Endothelial cell of umbilical vein (primary cell): ENCODE data around the gene FOXL2NB. TPM values are rescaled to one million over a fixed set of nuclear protein-coding genes. Genes with fewer than 3 reads are reported as not detected.

Source experiments
- BruUV-seq: library from RNA; stranded (reverse); fragments of 400-500 nt; replicated peaks from 2 replicates; lab custom pipeline; 2021; lab: Mats Ljungman, UMichigan
- CTCF ChIA-PET: fragments of 300-600, 350-600 bp; sonication (Branson Sonifier 250); formaldehyde crosslinking; loops from one replicate; lab custom pipeline; 2021; ENCODE audit warnings: antibody characterized with exemption, inconsistent platforms; lab: Charles Lee
- POLR2A ChIA-PET: fragments of 300-600, 350-600 bp; sonication (Branson Sonifier 250); formaldehyde crosslinking; loops from one replicate; lab custom pipeline; 2021; ENCODE audit warnings: antibody characterized with exemption, inconsistent platforms; lab: Charles Lee
- DNase-seq: peaks from one replicate; pipeline ENCODE4 v3.0.0-alpha.2; 2011; ENCODE audit warnings: low read depth, low spot score
- FAIRE-seq: peaks from 2 replicates; lab custom pipeline; 2011; peaks lifted over from hg19 to GRCh38; lab: Jason Lieb, UNC
- H2AFZ ChIP-seq: 2 replicates; pipeline ENCODE4 v1.6.0; 2012; ENCODE audit warnings: low read depth, low read length, control low read depth, inconsistent platforms
- H3K27ac ChIP-seq: 2 replicates; pipeline ENCODE4 v1.5.1; 2011; ENCODE audit warnings: low read depth, mild to moderate bottlenecking, control low read depth, low read length, moderate library complexity; ENCODE audit not compliant: insufficient read depth
- H3K27me3 ChIP-seq, 2 experiments: 2 replicates each; pipeline versions ENCODE4 v1.6.0 to v1.6.1; 2011; ENCODE audit warnings: low read length in 2 of 2, mixed read lengths in 1 of 2; ENCODE audit not compliant: control insufficient read depth in 2 of 2, insufficient read depth in 2 of 2
- H3K36me3 ChIP-seq, 2 experiments: 2 replicates in 1 of 2; 3 replicates in 1 of 2; pipeline ENCODE4 v1.5.1; 2011; ENCODE audit warnings: low read length in 2 of 2, mild to moderate bottlenecking in 1 of 2, moderate library complexity in 1 of 2; ENCODE audit not compliant: control insufficient read depth in 2 of 2, insufficient read depth in 2 of 2; ENCODE audit errors: extremely low read depth in 1 of 2
- H3K4me1 ChIP-seq: 3 replicates; pipeline ENCODE4 v1.5.1; 2011; ENCODE audit warnings: mild to moderate bottlenecking, low read length; ENCODE audit not compliant: control insufficient read depth, insufficient read depth; ENCODE audit errors: extremely low read depth
- H3K4me2 ChIP-seq: 2 replicates; pipeline ENCODE4 v1.6.1; 2011; ENCODE audit warnings: low read length, control low read depth, mixed read lengths; ENCODE audit not compliant: insufficient read depth
- H3K4me3 ChIP-seq, 3 experiments: fragments of 200-600 bp in 1 of 3; sonication (generic), shearing (Covaris generic) in 1 of 3; replicated peaks in 1 of 3; 2 replicates each; pipeline ENCODE4 v1.5.1; 2011 to 2016; ENCODE audit warnings: control low read depth in 3 of 3, low read length in 3 of 3, mild to moderate bottlenecking in 2 of 3, inconsistent platforms in 1 of 3, low read depth in 1 of 3, moderate library complexity in 1 of 3; ENCODE audit not compliant: insufficient read depth in 1 of 3
- H3K79me2 ChIP-seq: 2 replicates; pipeline ENCODE4 v1.6.0; 2012; ENCODE audit warnings: low read length, inconsistent platforms; ENCODE audit not compliant: control insufficient read depth, insufficient read depth
- H3K9ac ChIP-seq: replicated peaks from 2 replicates; pipeline ENCODE3; 2011; ENCODE audit warnings: low read length, control low read depth; ENCODE audit not compliant: insufficient read depth; ENCODE audit errors: extremely low read depth
- H3K9me1 ChIP-seq: replicated peaks from 3 replicates; pipeline ENCODE4 v1.6.0; 2011; ENCODE audit warnings: mild to moderate bottlenecking, low read length; ENCODE audit not compliant: control insufficient read depth, insufficient read depth; ENCODE audit errors: extremely low read depth
- H3K9me3 ChIP-seq: replicated peaks from 2 replicates; pipeline ENCODE4 v1.5.1; 2012; ENCODE audit warnings: low read length, inconsistent platforms; ENCODE audit not compliant: control insufficient read depth, insufficient read depth
- H4K20me1 ChIP-seq: replicated peaks from 2 replicates; pipeline ENCODE3; 2011; ENCODE audit warnings: mild to moderate bottlenecking, low read length; ENCODE audit not compliant: control insufficient read depth, insufficient read depth; ENCODE audit errors: extremely low read depth
- EZH2 ChIP-seq: IDR thresholded peaks from 2 replicates; pipeline ENCODE4 v1.6.1; 2012; ENCODE audit warnings: borderline replicate concordance, low read depth, mild to moderate bottlenecking, moderate library complexity, low read length, inconsistent platforms; ENCODE audit not compliant: severe bottlenecking
- FOS ChIP-seq: IDR thresholded peaks from 2 replicates; pipeline ENCODE4 v1.6.1; 2011; ENCODE audit warnings: mild to moderate bottlenecking, low read length, moderate library complexity, borderline replicate concordance; ENCODE audit not compliant: insufficient read depth
- GATA2 ChIP-seq: IDR thresholded peaks from 2 replicates; pipeline ENCODE4 v1.7.0; 2011; ENCODE audit warnings: low read depth, mild to moderate bottlenecking, moderate library complexity, mixed read lengths, low read length; ENCODE audit not compliant: insufficient read length, insufficient read depth
- JUN ChIP-seq: IDR thresholded peaks from 2 replicates; pipeline ENCODE4 v1.6.1; 2011; ENCODE audit warnings: borderline replicate concordance, low read depth; ENCODE audit not compliant: insufficient read length, insufficient read depth
- MYC ChIP-seq: IDR thresholded peaks from one replicate; pipeline ENCODE4 v1.6.1; 2011; ENCODE audit warnings: mild to moderate bottlenecking, low read depth, low read length
- POLR2A ChIP-seq: IDR thresholded peaks from 2 replicates; pipeline ENCODE4 v1.6.1; 2012; ENCODE audit warnings: low read depth, mild to moderate bottlenecking, control low read depth, low read length
- POLR2AphosphoS5 ChIP-seq: IDR thresholded peaks from 2 replicates; pipeline ENCODE4 v1.6.1; 2012; ENCODE audit warnings: low read depth, mild to moderate bottlenecking, control low read depth, low read length, moderate library complexity; ENCODE audit not compliant: insufficient read depth
- dilution Hi-C: fragments of 300-500 bp; cut with MboI; formaldehyde crosslinking; loops from one replicate; pipeline ENCODE4 v1.15.0; 2019; ENCODE audit warnings: low sequenced_read_pairs; ENCODE audit not compliant: extremely low pct_ligation_motif_present
- intact Hi-C: fragments of 100-400 bp; cut with micrococcal nuclease; formaldehyde crosslinking; loops from one replicate; pipeline ENCODE4 v1.10.0; 2022
- polyA plus RNA-seq, 4 experiments: library from polyadenylated mRNA; depleted of rRNA in 3 of 4; stranded (reverse) in 3 of 4; unstranded in 1 of 4; fragments of >200 nt; gene quantifications; 2 replicates each; pipeline versions ENCODE4 v1.2.1 to v1.2.3, GENCODE V29; 2011 to 2012; ENCODE audit warnings: missing spikeins in 1 of 4
- total RNA-seq: library from RNA; stranded (reverse); gene quantifications from 2 replicates; pipeline ENCODE4 v1.2.3, GENCODE V29; 2021
- TF ChIP-seq, protein P1 (sequence below), 2 donors: IDR thresholded peaks; 1 replicate in 1 of 2; 2 replicates in 1 of 2; pipeline ENCODE4 v1.5.1; 2011; ENCODE audit warnings: low read length in 2 of 2, mild to moderate bottlenecking in 2 of 2, moderate library complexity in 2 of 2, control low read depth in 1 of 2, inconsistent platforms in 1 of 2, low read depth in 1 of 2; ENCODE audit not compliant: insufficient read depth in 1 of 2; ENCODE audit errors: extremely low read depth in 1 of 2
- TF ChIP-seq, protein P2 (sequence below): IDR thresholded peaks from 2 replicates; pipeline ENCODE4 v1.6.1; 2011; ENCODE audit not compliant: insufficient read depth, insufficient read length

Gene FOXL2NB
- total and polyA plus RNA-seq, 2 donors (not counting 3 experiments of a cell fraction or from before 2014, with no cell fraction given): 0.01 TPM; not detected in 1

DNA sequence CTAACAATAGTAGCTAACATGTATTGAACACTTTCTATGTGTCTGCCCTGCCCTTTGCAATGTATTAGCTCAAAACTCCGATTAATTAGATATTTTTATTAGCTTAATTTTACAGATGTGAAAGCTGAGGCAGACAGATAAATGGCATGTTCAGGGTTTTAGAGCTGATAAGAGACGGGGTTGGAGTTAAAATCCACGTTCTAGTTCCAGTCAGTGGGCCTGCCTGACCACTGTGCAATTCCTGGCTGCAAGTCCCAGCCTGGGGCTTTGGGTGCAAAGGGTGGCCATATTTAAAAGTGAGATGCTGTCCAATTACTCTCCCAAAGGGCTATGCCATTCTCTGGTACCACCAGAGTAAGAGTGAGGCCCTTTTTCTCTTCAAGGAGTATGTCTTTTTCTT, 33.3 kb upstream of the FOXL2NB start:
- no TSS peak for BruUV-seq

More for the DNA sequence above, 33.3 kb upstream of the FOXL2NB start:
- FAIRE-seq (no peak), DNase-seq (no peak)
- H3K4me2 ChIP-seq: no peak overlapping the region
- CTCF ChIA-PET: interaction anchor here (1.6 to 13.0 kb wide), 6 partner anchors 10 to 434 kb away, joined by 5 to 862 read pairs (median 45); partner anchors contain the start of gene CEP70
- no peak overlapping the region for H3K27ac ChIP-seq
- no peaks in the 10 kb centered on the region for H3K36me3 ChIP-seq
- H3K4me3 ChIP-seq: no peak overlapping the region
- H3K4me1 ChIP-seq: peaks cover 8% of the 10 kb centered on the region
- H3K79me2 ChIP-seq: no peaks in the 10 kb centered on the region
- H3K27me3 ChIP-seq: no peaks in the 10 kb centered on the region
- H3K9me1 ChIP-seq: no peaks in the 10 kb centered on the region
- dilution Hi-C loops: no loop called here
- H2AFZ ChIP-seq: no peak overlapping the region
- intact Hi-C loops: loop anchor here (2.0 kb wide), 1 partner anchor 89 kb away; no protein-coding TSS in a partner anchor
- no peaks in the 10 kb centered on the region for H3K9me3 ChIP-seq
- H3K9ac ChIP-seq: no peak overlapping the region
- H4K20me1 ChIP-seq: no peaks in the 10 kb centered on the region
- TF ChIP-seq FOS (no peak), GATA2 (no peak), JUN (no peak), MYC (no peak), EZH2 (no peak), POLR2A (no peak), POLR2AphosphoS5 (no peak)
- TF ChIP-seq, protein P1, sequence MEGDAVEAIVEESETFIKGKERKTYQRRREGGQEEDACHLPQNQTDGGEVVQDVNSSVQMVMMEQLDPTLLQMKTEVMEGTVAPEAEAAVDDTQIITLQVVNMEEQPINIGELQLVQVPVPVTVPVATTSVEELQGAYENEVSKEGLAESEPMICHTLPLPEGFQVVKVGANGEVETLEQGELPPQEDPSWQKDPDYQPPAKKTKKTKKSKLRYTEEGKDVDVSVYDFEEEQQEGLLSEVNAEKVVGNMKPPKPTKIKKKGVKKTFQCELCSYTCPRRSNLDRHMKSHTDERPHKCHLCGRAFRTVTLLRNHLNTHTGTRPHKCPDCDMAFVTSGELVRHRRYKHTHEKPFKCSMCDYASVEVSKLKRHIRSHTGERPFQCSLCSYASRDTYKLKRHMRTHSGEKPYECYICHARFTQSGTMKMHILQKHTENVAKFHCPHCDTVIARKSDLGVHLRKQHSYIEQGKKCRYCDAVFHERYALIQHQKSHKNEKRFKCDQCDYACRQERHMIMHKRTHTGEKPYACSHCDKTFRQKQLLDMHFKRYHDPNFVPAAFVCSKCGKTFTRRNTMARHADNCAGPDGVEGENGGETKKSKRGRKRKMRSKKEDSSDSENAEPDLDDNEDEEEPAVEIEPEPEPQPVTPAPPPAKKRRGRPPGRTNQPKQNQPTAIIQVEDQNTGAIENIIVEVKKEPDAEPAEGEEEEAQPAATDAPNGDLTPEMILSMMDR (IDR thresholded peaks at IDR 0.05; ENCODE audit: extremely low read depth in 1 of 2, insufficient read depth in 1 of 2, low read depth in 1 of 2, low read length in 2 of 2): no peak
- TF ChIP-seq, protein P2, sequence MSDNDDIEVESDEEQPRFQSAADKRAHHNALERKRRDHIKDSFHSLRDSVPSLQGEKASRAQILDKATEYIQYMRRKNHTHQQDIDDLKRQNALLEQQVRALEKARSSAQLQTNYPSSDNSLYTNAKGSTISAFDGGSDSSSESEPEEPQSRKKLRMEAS: no peak
- POLR2A ChIA-PET: no interaction called here
